Stimulated activated CD4-positive, alpha-beta T cell treated with anti-CD3 and anti-CD28 coated beads, Interleukin-1b, Interleukin-23, amount 100 ng/mL, for 1 hour (primary cell): Measurements from ENCODE around the gene IDH1.
"Not testable (repeated sequence)": the region's sequence is repeated elsewhere in the genome, so short reads cannot be mapped to it uniquely, and the experiment has no call there.

Experiments
- DNase-seq, 2 donors: peaks; one replicate each; pipeline ENCODE4 v3.0.0-alpha.2; 2020; ENCODE audit warnings: low read depth in 2 of 2

Gene IDH1

GRCh38 chr2:208221873-208222272 is 33.0 kb downstream of the IDH1 start:
- not testable (repeated sequence) for DNase-seq

DNA sequence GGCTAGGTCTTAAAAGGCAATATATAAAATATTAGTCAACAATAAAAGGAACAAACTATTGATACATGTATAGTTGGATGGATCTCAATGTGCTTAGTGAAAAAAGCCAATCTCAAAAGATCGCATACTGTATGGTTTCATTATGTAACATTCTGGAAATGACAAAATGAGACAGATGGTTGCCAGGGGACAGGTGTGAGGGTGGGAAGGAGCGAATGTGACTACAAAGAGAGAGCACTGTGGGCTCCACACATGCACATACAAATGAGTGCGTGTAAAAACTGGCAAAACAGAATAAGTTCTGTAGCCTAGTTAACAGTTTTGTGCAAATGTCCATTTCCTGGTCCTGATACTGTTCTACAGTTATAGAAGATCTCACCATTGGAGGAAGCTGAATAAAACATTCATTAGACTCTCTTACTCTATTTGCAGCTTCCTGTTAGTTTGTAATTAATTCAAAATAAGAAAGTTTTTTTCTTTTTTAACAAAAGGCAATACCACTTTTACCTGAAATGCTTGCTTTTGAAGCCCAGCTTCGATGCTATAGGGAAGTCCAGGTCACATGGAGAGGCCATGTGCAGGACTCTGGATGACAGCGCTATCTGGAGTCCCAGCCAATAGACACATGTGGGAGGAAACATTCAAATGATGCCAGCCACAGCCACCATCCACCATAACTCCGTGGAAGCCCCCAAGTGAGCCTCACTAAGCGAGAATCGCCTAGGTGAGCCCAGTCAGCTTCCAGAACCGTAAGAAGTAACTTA is 44.0 kb downstream of the IDH1 start:
- DNase-seq = no peak

GRCh38 chr2:208208335-208209085 is 46.4 kb downstream of the IDH1 start:
- no peak for DNase-seq

- no peak for DNase-seq
Observed at GRCh38 chr2:208207769-208208168, 47.1 kb downstream of the IDH1 start.

DNA sequence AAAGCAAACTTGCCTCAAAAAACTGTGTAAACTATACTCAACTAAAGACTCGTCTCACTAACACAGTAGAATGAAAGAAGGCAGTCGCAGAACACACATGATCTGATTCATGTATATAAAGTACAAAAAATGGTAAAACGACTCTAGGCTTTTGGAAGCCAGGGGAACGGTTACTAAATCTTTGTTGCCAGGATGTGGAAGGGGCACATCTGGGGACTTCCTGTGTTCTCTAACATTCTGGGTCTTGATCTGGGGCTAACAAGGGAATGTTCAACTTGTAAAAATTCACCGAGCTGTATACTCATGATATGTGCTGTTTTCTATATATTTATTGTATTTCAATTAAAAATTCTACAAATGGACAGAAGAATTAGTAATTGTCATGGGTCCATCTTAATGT is 50.7 kb downstream of the IDH1 start:
- DNase-seq = no peak

- no peak for DNase-seq
Observed at GRCh38 chr2:208195531-208195930, 59.3 kb downstream of the IDH1 start.

DNA sequence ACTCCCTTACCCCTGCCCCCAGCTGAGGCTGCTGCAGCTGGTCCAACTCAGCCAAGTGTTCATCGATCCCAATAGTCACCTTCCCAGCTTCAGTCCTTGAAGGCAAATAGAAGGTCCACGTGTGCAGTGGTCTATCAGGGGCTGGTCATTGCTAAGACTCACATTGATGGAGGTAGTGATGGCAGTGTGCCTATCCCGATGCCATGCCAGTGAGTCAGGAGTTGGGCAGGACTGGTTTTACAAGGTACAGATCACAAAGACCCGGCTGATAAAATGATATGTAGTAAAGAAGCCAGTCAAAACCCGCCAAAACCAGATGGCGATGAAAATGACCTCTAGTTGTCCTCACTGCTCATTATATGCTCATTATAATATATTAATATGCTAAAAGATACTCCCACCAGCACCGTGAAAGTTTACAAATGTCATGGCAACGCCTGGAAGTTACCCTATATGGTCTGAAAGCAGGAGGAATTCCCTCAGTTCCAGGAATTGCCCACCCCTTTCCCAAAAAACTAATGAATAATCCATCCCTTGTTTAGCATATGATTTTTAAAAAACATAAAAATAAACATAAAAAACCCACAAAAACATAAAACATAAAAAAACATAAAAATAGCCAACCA is 62.1 kb downstream of the IDH1 start:
- DNase-seq = no peak

GRCh38 chr2:208189810-208190503 is 64.9 kb downstream of the IDH1 start, which contains the start of gene C2orf80:
C2orf80 (minus strand) TSS chr2:208190030; CDS start chr2:208186986, 3,044 bp downstream.
- DNase-seq = no peak

DNA sequence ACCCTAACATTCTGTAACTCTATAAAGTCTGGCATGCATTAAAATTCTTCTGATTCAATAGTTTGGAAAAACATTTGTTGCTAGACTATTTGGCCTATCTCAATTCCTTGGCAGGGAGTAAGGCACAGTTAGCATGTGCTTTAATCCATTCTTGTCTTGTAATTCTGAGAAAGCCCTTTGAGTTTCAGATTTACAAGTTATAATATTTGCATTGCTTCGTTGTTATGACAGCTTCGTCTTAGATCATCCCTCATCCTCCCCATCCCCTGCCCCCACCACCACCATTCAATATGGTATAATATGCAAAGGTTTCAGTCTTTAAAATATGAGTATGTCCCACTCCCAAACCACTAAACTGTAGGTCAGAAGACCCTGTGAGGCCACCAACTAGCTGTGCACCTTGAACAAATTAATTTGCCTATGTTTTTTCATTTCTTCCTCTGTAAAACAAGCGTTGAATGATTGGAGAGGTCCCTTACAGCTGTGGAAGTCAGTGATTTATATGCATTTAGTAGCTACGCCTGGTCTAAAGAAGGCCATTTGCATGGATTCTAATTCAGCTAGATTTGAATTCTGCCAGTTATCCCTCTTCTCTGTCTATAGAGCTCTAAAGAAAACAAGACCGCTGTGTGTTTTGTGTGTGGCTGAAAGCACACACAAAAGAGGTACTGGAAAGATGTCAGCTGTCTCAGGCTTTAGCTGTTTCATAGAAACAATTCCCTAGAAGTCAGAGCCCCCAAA is 65.6 kb downstream of the IDH1 start:
- DNase-seq = no peak

- no peak for DNase-seq
Observed at GRCh38 chr2:208186893-208187292, 68.0 kb downstream of the IDH1 start.

DNA sequence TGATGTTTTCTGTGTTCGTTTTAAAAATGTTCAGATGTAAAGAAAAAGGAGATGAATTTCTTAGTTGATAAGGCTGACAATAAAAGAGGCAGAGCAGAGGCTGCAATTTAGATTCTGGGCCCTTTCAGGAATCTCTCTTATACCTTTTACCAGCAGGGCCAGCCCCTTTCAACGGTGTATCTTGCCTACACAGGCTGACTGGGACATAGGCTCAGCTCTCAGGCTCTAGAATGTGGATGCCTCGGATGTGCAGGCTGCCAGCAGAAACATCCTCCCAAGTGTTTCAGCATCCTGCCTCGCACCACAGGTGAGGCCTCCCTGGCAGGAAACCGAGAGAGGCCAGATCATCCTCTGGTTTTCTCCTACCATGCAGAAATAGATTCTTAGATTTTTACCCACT is 68.4 kb downstream of the IDH1 start:
- DNase-seq = no peak
